NCI-H1105 (cell line): ENCODE results near the gene TPSG1.
"Not testable (repeated sequence)": the region's sequence is repeated elsewhere in the genome, so short reads cannot be mapped to it uniquely, and the experiment has no call there.

Source experiments
- DNase-seq: peaks from one replicate; lab custom pipeline; 2025; lab: John Stamatoyannopoulos, UW

Gene TPSG1

DNA sequence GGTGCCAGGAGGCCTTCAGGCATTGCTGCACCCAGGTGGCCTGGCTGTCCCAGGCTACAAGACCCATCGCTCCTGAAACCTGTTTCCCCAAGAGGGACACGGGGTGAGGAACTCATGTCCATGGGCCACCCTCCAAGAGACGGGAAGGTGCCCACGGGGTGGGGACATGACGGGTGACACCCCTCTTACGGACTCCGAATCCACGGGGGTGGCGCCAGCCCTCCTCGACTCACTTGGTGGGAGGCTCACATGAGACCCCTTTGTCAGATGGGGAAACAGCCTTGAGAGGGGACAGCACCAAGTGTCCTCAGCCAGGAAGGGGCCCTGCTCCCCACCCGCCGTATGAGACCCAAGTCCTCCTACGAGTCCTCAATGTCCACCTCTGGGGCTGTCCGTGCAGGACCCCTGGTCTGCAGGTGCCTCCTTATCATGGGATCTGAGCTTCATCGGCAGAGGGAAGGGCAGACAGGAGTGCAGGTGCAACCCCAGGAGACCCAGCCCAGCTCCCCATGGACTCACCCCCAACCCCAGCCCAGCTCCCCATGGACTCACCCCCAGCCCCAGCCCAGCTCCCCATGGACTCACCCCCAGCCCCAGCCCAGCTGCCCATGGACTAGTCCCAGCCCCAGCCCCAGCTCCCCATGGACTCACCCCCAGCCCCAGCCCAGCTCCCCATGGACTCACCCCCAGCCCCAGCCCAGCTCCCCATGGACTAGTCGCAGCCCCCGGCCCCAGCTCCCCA, 5.6 kb upstream of the TPSG1 start:
- not testable (repeated sequence) for DNase-seq

DNA sequence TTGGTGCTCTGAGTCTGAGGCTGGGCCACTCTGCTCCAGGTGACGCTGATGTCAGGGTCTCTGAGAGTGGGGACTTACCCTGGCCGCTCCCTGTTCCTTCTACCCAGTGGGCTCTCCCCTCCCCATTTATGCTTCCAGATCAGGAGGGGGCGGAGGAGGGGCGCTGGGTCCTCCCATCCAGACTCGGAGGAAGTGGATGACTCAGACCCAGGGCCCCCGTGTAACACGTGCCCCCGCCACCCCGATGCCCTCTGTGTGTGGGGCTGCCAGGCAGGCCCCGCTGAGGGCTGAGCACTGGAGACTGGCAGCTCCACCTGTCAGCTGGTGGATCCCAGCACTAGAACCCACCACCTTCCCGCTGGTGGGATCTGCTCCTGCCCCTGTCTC, 5.0 kb upstream of the TPSG1 start, which contains the start of gene TPSB2:
Gene TPSB2 (minus strand): TSS at position 101 of the 387 bp plus-strand sequence. CDS start 233 bp downstream, outside the sequence.
- not testable (repeated sequence) for DNase-seq

GRCh38 chr16:1229476-1229875, 4.4 kb upstream of the TPSG1 start:
- not testable (repeated sequence) for DNase-seq

GRCh38 chr16:1228227-1228626, 3.2 kb upstream of the TPSG1 start:
- not testable (repeated sequence) for DNase-seq

GRCh38 chr16:1226692-1227091, 1.6 kb upstream of the TPSG1 start:
- not testable (repeated sequence) for DNase-seq

- DNase-seq, result not testable (repeated sequence)
Observed at GRCh38 chr16:1225728-1226311, 752 bp upstream of the TPSG1 start.

DNA sequence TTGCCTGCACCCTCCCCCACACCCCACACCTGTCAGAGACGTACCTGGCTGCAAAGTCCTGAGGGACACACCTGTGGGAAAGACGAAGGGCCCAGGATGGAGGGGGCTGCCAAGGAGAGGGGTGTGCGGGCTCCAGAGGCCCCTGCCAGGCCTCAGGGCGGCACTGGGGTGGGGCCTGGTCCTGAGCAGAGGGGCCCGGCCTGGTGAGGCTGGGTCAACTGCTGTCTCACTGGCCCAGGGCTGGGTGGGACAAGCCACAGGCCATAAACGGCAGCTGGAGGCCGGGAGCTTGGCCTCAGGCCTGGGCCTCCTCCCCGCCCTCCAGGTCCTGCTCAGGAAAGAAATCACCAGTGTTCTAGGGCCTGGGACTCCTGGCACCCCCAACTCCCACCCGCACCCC, 510 bp downstream of the TPSG1 start:
- DNase-seq, result no peak

- no peak for DNase-seq
Observed at GRCh38 chr16:1223355-1224214, 1.5 kb downstream of the TPSG1 start.

DNA sequence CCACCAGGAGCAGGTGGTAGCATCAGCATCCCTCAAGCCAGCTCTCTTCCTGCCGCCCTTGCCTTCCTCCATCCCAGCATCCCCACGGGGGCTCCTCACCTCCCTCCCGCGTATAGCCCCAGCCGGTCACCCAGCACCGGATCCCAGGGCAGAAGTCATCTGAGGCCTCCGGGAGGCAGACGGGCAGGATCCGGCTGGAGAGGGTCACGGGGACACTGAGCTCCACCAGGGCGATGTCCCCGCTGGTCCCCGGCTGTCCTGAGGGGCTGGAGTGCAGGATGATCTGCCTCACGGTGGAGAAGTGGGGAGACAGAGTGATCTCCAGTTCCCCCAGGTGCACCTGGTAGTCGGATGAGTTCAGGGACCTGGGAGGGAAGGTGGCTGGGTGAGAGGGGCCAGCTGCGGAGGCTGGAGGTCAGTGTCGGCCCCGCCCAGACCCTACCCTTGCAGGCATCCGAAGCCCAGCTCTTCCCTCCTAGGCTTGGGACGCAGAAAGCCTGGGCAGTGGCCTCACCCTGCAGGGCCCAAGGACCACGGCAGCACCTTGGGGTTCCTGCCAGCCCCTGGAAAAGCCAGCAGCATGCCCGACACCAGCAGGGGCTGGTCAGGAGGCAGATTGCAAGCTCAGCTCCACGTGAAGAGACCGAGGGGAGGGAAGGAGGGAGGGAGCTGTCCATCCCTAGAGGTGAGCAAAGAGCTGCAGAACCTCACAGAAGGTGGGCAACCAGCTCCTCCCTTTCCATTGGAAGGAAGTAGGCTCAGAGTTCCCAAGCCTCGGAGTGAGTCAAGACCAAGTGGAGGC, 2.3 kb downstream of the TPSG1 start:
- no peak for DNase-seq

GRCh38 chr16:1221628-1222552, 3.2 kb downstream of the TPSG1 start:
- no peak for DNase-seq

GRCh38 chr16:1220841-1221627, 4.0 kb downstream of the TPSG1 start:
- no peak for DNase-seq

- no peak for DNase-seq
Observed at GRCh38 chr16:1220098-1220728, 4.9 kb downstream of the TPSG1 start.

GRCh38 chr16:1218930-1219611, 6.0 kb downstream of the TPSG1 start:
- no peak for DNase-seq

- no peak for DNase-seq
Observed at GRCh38 chr16:1218061-1218929, 6.8 kb downstream of the TPSG1 start.

DNA sequence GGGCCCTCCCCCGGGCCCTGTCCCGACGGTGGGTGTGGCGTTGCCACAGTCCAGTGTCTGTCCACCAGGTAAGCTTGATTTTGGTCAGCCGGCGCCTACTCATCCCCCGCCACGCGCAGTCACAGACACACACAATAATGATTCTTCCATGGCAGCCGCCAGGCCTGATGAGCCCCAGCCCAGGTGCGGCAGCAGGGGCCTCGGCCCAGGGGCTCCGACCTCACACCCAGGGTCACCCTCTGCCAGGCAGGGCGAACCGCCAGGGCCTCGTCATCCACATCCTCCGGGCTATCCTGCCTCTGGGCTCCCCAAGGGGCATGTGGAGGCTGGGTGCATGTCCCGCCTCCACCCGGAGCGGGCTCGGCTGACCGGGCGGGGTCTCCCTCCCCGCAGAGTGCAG, 7.5 kb downstream of the TPSG1 start:
- no peak for DNase-seq

- DNase-seq, result no peak
Observed at GRCh38 chr16:1216681-1217400, 8.2 kb downstream of the TPSG1 start.

DNA sequence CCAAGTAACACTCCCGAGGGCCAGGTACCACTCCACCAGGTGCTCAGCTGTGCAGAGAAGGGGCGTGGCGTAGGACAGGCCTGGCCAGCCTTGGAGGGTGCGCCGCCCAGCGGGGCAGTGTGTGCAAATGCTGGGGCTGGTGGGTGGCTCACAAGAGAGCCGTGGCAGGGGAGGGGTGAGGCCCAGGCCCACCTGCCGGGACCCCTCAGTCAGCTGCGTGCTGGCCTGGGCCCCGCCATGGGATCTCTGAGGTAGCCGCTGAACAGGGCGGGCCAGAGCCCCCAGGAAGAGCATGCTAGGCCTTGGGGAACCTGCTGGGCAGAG, 8.8 kb downstream of the TPSG1 start:
- no peak for DNase-seq
